Hepatocyte (in vitro differentiated cells): ENCODE data around the gene CPB2.

Experiments used
- CTCF ChIP-seq: fragments of 200-600 bp; sonication (generic); IDR thresholded peaks from 2 replicates; pipeline ENCODE4 v1.5.1; 2016; ENCODE audit warnings: antibody characterized with exemption, mild to moderate bottlenecking; ENCODE audit not compliant: poor library complexity
- EZH2 ChIP-seq: fragments of 200-600 bp; sonication (generic); IDR thresholded peaks from 2 replicates; pipeline ENCODE4 v1.6.1; 2016; ENCODE audit warnings: antibody characterized with exemption, mild to moderate bottlenecking, borderline replicate concordance
- EZH2phosphoT487 ChIP-seq: fragments of 200-600 bp; sonication (generic); IDR thresholded peaks from one replicate; pipeline ENCODE4 v1.6.1; 2018; ENCODE audit warnings: antibody characterized with exemption, mild to moderate bottlenecking, low read depth, moderate library complexity; ENCODE audit not compliant: unreplicated experiment, severe bottlenecking

DNA sequence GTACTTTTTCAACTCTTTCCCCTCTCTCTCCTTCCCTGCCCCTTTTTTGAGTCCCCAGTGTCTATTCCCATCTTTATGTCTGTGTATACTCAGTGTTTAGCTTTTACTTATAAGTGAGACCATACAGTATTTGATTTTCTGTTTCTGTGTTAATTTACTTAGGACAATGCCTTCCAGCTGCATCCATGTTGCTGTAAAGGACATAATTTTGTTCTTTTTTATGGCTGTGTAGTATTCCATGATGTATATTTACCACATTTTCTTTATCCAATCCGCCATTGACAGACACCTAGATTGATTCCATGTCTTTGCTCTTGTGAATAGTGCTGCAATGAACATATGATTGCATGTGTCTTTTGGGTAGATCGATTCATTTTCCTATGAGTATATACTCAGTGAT lies 41.5 kb downstream of the CPB2 start:
- TF ChIP-seq CTCF (no peak), EZH2 (no peak), EZH2phosphoT487 (no peak)
